GM23338 (cell line): ENCODE results near the gene NFE2L3. TPM values are rescaled to one million over a fixed set of nuclear protein-coding genes. Genes with fewer than 3 reads are reported as not detected.

Experiments
- EZH2phosphoT487 ChIP-seq: fragments of 200-600 bp; sonication (generic); IDR thresholded peaks from one replicate; pipeline ENCODE4 v1.8.1; 2018; ENCODE audit warnings: antibody characterized with exemption; ENCODE audit not compliant: unreplicated experiment
- JUNB ChIP-seq: IDR thresholded peaks from one replicate; pipeline ENCODE4 v1.6.1; 2016; ENCODE audit warnings: antibody characterized with exemption; ENCODE audit not compliant: unreplicated experiment
- NANOG ChIP-seq: IDR thresholded peaks from 2 replicates; pipeline ENCODE4 v1.6.1; 2016; ENCODE audit warnings: antibody characterized with exemption, borderline replicate concordance
- STAT1 ChIP-seq: IDR thresholded peaks from one replicate; pipeline ENCODE4 v1.6.1; 2016; ENCODE audit warnings: antibody characterized with exemption; ENCODE audit not compliant: unreplicated experiment
- ZNF114 ChIP-seq: fragments of 250-450 bp; sonication (Bioruptor Pico); IDR thresholded peaks from 2 replicates; pipeline ENCODE4 v1.5.0; 2020; ENCODE audit warnings: mild to moderate bottlenecking, moderate library complexity
- ZNF331 ChIP-seq: fragments of 250-450 bp; sonication (Bioruptor Pico); IDR thresholded peaks from 2 replicates; pipeline ENCODE4 v1.5.0; 2020; ENCODE audit warnings: low read depth, mild to moderate bottlenecking, moderate library complexity
- ZNF462 ChIP-seq: fragments of 250-450 bp; sonication (Bioruptor Pico); IDR thresholded peaks from 2 replicates; pipeline ENCODE4 v1.5.0; 2020; ENCODE audit warnings: mild to moderate bottlenecking, moderate library complexity
- polyA plus RNA-seq: library from polyadenylated mRNA; unstranded; fragments of >200 nt; fragmentation: Nextera tagmentation; extraction: Ambion mirVana; gene quantifications from 2 replicates; pipeline ENCODE4 v1.2.1, GENCODE V29; 2016
- total RNA-seq: library from RNA; depleted of rRNA; stranded (reverse); fragments of >200 nt; shearing (Covaris generic); gene quantifications from 2 replicates; pipeline ENCODE4 v1.2.3, GENCODE V29; 2014
- TF ChIP-seq, protein P1 (sequence below): IDR thresholded peaks from 2 replicates; pipeline ENCODE4 v1.6.1; 2016; ENCODE audit warnings: antibody characterized with exemption
- TF ChIP-seq, protein P2 (sequence below), 2 experiments: fragments of 200-600 bp in 1 of 2; sonication (generic) in 1 of 2; conservative IDR thresholded peaks; 2 replicates each; pipeline versions ENCODE4 v1.5.1 to v1.6.1; 2016 to 2017; ENCODE audit warnings: antibody characterized with exemption in 2 of 2, low read depth in 2 of 2, mild to moderate bottlenecking in 2 of 2, moderate library complexity in 1 of 2

Gene NFE2L3
- total and polyA plus RNA-seq, 2 experiments from 2014 or later: 62.0 to 142 TPM

GRCh38 chr7:26135551-26135950, 16.4 kb upstream of the NFE2L3 start (continued):
- TF ChIP-seq ZNF462 (CRISPR knock-in tag): no peak
- TF ChIP-seq NANOG: no peak
- no peak for TF ChIP-seq ZNF331
- TF ChIP-seq JUNB: no peak
- TF ChIP-seq ZNF114: no peak
- TF ChIP-seq, protein P1, sequence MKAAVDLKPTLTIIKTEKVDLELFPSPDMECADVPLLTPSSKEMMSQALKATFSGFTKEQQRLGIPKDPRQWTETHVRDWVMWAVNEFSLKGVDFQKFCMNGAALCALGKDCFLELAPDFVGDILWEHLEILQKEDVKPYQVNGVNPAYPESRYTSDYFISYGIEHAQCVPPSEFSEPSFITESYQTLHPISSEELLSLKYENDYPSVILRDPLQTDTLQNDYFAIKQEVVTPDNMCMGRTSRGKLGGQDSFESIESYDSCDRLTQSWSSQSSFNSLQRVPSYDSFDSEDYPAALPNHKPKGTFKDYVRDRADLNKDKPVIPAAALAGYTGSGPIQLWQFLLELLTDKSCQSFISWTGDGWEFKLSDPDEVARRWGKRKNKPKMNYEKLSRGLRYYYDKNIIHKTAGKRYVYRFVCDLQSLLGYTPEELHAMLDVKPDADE: no peak
- TF ChIP-seq STAT1: no peak
- TF ChIP-seq EZH2phosphoT487: no peak
- TF ChIP-seq, protein P2, sequence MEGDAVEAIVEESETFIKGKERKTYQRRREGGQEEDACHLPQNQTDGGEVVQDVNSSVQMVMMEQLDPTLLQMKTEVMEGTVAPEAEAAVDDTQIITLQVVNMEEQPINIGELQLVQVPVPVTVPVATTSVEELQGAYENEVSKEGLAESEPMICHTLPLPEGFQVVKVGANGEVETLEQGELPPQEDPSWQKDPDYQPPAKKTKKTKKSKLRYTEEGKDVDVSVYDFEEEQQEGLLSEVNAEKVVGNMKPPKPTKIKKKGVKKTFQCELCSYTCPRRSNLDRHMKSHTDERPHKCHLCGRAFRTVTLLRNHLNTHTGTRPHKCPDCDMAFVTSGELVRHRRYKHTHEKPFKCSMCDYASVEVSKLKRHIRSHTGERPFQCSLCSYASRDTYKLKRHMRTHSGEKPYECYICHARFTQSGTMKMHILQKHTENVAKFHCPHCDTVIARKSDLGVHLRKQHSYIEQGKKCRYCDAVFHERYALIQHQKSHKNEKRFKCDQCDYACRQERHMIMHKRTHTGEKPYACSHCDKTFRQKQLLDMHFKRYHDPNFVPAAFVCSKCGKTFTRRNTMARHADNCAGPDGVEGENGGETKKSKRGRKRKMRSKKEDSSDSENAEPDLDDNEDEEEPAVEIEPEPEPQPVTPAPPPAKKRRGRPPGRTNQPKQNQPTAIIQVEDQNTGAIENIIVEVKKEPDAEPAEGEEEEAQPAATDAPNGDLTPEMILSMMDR (conservative IDR thresholded peaks at IDR 0.05; ENCODE audit: low read depth in 2 of 2): no peak
